Muscle of back (tissue), 11 donors: Measurements from ENCODE around the gene SPTLC2. TPM values are rescaled to one million over a fixed set of nuclear protein-coding genes. Genes with fewer than 3 reads are reported as not detected.
A peak's percentile ranks its signal among the peaks of the same experiment; 100 is the strongest.

Source experiments
- DNase-seq, 3 donors: peaks; one replicate each; pipeline versions ENCODE4 v3.0.0 to v3.0.0-alpha.2; 2013
- polyA plus RNA-seq, 10 donors: library from polyadenylated mRNA; unstranded; fragments of 120-200 nt; gene quantifications; one replicate each; pipeline ENCODE4 v1.2.1, GENCODE V29; 2013; ENCODE audit not compliant: insufficient read length in 10 of 10

SPTLC2 gene
- polyA plus RNA-seq, 10 donors, result 13.9 to 21.8 (median 19.5) TPM

DNA sequence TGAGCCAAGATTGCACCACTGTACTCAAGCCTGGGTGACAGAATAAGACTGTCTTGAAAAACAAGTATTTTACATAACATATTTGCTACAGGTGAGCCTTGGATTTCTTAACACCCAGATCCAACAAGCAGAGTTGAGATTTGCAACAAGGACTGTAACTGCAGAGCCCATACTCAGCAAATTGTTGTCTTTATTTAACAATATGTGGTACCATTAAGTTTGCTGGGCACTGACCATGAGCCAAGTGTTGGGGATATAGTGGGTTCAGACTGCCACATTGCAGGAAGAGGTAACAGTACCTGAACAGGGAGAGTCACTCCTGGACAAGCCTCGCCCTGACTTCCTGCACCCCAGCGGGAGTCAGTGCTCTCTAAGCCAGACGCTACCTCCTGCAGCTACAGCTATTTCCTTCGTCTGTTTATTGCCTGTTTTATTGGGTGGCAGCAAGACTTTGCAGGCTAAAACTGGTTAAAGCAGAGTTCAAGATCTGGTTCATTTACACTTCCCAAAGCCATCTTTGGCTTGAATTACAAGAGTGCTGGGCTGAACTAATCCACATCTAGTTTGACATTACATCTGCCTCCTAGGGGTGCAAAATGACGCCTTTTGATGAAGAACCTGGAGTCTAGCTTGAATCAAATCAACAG is 146.1 kb downstream of the SPTLC2 start:
- DNase-seq, result no peak

DNA sequence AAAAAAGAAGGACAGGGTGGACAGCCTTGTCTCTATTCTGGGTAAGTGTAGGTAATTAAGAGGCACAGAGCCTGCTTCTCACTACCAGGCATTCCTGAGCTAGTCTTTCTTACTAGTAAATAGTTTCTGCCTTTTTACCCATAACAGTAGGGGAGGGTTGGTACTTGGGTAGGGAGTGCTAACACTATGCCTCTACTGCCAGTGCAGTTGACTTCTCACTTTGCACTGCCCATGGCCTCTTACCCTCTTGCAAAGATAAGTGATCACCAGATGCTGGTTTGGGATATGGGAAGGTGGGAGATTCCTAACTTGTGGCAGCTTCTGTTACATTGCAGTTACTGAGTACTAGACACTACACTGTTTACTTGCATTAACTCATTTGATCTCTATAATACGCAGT is 146.9 kb downstream of the SPTLC2 start:
- no peak for DNase-seq

DNA sequence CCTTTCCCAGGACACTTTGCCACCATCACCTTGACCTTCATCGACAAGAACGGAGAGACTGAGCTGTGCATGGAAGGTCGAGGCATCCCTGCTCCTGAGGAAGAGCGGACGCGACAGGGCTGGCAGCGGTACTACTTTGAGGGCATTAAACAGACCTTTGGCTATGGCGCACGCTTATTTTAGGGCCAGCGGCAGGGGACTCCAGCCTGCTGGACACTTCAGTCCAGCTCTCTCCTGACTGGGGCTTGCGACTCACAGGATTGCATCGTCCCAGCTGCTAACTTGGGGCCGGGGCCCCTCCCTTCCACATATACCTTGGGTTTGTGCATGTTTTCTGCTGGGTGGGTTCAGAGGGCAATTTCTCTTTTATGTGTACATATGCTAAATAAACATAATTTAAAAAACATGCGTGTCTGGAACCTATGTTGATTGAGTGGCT is 147.4 kb downstream of the SPTLC2 start:
- no peak for DNase-seq

DNA sequence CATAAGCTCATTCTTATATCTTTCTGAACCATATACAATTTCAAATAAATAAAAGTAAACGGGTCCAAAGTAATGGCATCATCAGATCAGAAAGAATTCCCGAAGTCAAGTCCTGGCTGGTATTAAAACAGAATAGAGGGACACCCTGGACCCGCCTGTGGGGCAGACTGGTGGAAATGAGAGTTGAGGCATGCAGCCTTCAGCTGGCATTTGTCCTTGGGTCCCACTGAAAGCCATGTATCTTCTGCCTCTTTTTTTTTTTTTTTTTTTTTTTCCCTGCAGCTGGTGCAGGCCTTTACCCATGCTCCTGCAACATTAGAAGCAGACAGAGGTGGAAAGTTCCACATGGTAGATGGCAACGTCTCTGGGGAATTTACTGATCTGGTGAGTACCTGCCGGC is 148.6 kb downstream of the SPTLC2 start:
- DNase-seq, result no peak

DNA sequence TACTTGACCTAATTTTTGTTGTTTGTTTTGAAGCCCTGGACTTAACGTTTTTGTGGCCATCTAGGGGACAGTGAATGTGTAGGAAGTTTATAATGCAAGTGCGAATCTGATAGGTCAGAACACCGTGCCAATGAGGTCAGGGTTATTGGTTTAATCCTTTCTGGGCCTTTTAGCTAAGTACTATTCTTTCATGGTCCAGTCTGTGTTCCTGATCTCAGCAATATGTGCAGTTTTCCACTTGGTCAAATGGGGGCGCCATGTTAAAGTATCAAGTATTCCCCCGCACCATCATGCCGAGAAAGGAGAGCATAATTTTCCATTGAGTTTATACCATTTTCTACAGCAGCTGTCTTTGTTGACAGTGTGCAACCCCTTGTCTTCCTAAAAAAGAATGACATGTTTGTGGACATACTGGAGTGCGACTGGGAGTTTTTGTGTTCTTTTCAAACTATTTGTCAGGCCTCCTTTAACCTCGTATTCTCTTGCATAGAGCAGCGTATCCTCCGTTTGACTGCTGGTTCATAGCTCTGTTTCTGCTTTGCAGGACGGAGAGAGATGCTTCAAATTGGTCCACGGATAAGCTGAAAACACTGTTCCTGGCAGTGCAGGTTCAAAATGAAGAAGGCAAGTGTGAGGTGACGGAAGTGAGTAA is 157.2 kb downstream of the SPTLC2 start:
- peak; percentile 34 to 66 (median 46) for DNase-seq

DNA sequence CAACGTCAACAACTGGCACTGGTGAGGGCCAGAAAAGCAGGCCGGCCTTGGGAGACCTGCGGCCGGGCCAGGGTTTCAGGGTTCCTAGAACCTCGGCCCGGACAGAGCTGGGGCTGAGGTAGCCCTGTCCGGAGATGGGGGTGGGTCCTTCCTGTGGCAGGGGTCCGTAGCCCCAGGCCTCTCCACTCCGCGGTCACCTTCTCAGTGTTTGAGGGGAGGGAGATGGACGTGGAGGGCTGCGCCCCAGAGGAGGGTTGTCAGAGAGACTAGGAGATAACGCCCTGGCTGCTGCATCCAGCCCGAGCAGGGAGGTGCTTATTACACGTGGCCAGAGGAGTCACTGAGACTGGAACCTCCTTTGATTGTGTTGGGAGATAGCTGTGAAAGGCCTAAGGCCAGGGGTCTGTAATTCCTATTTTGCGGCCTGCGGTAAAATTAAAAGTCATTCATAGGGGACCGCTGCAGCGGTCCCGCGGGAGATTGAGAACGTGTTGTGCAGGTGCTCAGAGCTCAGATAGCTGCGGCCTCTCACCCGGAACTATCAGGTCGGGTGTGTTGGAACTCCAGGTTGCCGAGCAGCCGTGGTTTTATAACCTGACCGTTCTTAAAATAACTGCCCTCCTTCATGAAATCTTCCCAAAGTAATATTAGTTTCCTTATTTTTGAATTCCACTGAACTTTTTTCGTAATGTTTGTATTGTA is 158.0 kb downstream of the SPTLC2 start:
- DNase-seq, result peak in 1 of 3 donors; percentile 16

DNA sequence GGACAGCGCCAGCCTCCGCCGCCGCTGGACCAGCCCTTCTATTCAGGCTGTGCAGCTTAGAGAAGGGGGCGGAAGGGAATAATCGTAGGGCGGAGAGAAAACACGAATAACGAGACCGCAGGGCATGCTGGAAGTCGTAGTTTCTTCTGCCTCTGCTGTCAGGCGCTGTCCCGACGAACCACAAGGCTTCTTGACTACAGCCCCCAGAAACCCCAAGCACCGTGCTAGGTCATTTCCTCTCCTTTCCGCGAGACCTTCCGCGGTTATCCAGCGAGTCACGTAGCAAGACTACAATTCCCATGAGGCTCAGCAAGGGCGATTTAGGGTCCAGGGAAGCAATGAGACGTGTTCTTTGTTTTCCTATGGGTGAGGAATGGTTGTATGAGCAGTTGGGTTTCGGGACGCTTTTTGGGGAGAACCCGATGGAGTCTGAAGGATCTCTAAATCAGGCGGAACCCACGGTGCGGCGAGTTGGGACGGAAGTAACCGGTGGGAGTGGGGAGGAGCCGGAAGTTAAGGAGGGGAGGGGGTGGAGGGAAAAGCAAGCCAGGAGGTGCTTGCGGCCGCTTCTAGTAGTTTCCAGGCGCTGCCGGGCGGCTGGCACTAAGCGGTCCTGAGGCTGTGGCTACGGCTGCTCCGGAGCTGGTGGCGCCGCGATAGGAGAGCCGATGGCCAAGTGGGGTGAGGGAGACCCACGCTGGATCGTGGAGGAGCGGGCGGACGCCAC is 158.8 kb downstream of the SPTLC2 start, which contains the start of the genes AHSA1 and VIPAS39:
TSS of gene AHSA1 (plus strand) at position 572 of the 727 bp plus-strand sequence. CDS start at position 669, 97 bp downstream.
TSS of gene VIPAS39 (minus strand) at position 80 of the 727 bp plus-strand sequence. CDS start 3,499 bp downstream, outside the sequence.
- DNase-seq, result peak; percentile 98 to 100 (median 99)

DNA sequence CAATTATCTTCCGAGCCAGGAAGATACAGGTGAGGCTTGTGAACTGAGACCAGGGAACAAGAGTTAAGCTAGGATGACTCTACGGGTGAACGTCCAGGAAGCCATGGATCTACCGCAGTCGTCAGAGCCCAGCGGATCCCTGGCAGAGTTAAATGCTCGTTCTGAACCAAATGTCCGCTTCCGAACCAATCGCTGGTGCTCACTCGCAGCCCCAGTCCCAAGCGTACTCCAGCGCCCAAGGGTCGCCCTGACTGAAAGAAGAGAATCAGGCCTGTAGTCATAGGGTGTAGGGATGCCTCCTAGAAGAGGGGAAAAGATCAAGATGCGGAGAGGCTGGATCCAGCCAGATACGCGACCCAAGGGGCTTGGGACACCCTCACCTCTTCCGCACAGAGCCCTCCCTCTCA is 159.3 kb downstream of the SPTLC2 start:
- no peak for DNase-seq

Other genes with a start within 250 kb of the SPTLC2 start
- 1 to 10 TPM; 4.2 to 8.1 (median 6.2) TPM for gene TMED8, start 239.5 kb downstream of the SPTLC2 start, polyA plus RNA-seq
- under 1 TPM; 0.09 to 0.75 (median 0.51) TPM for gene SAMD15, start 239.3 kb downstream of the SPTLC2 start, polyA plus RNA-seq
- gene NOXRED1, start 193.1 kb downstream of the SPTLC2 start, polyA plus RNA-seq, result under 1 TPM; 0.11 to 0.68 (median 0.29) TPM
- 10 to 100 TPM; 18.2 to 27.9 (median 22.3) TPM for gene VIPAS39, start 159.0 kb downstream of the SPTLC2 start, polyA plus RNA-seq
- gene AHSA1, start 158.5 kb downstream of the SPTLC2 start, polyA plus RNA-seq, result 100 to 1,000 TPM; 109 to 155 (median 131) TPM
- 1 to 10 TPM in 1 of 10 donors, under 1 TPM in 7, not detected in 2; 0.09 to 1.4 (median 0.15) TPM for gene ISM2, start 117.8 kb downstream of the SPTLC2 start, polyA plus RNA-seq
- 10 to 100 TPM in 7 of 10 donors, 1 to 10 TPM in 3; 8.8 to 12.1 (median 10.5) TPM for gene ALKBH1, start 91.4 kb upstream of the SPTLC2 start, polyA plus RNA-seq
- gene SLIRP, start 91.5 kb upstream of the SPTLC2 start, polyA plus RNA-seq, result 10 to 100 TPM; 70.1 to 82.1 (median 76.9) TPM
- 10 to 100 TPM; 45.3 to 58.0 (median 49.9) TPM for gene SNW1, start 144.5 kb upstream of the SPTLC2 start, polyA plus RNA-seq
- gene ADCK1, start 183.5 kb upstream of the SPTLC2 start, polyA plus RNA-seq, result 1 to 10 TPM; 4.7 to 9.1 (median 6.4) TPM